NB4 (cell line): ENCODE measurements around the gene GRID1.

Source experiments
- DNase-seq: peaks from one replicate; pipeline ENCODE4 v3.0.0; 2010; ENCODE audit warnings: low read depth
- H3K4me3 ChIP-seq: one replicate; pipeline ENCODE4 v1.5.1; 2011; ENCODE audit warnings: mild to moderate bottlenecking, low read depth, low read length, moderate library complexity
- MYC ChIP-seq: IDR thresholded peaks from 2 replicates; pipeline ENCODE4 v1.6.1; 2011; ENCODE audit warnings: low read depth, low read length
- POLR2A ChIP-seq: IDR thresholded peaks from 2 replicates; pipeline ENCODE4 v1.6.1; 2011; ENCODE audit warnings: mild to moderate bottlenecking; ENCODE audit not compliant: insufficient read length; ENCODE audit errors: extremely low read depth
- TF ChIP-seq, protein P1 (sequence below): IDR thresholded peaks from 2 replicates; pipeline ENCODE4 v1.6.1; 2011; ENCODE audit warnings: low read depth, low read length
- TF ChIP-seq, protein P2 (sequence below): IDR thresholded peaks from one replicate; pipeline ENCODE4 v1.5.1; 2012; ENCODE audit warnings: low read depth, low read length

The GRID1 gene

GRCh38 chr10:86169066-86169465 lies 197.5 kb downstream of the GRID1 start:
- no peak for TF ChIP-seq POLR2A
- H3K4me3 ChIP-seq, result no peak overlapping the region
- DNase-seq, result no peak

- TF ChIP-seq, protein P1, sequence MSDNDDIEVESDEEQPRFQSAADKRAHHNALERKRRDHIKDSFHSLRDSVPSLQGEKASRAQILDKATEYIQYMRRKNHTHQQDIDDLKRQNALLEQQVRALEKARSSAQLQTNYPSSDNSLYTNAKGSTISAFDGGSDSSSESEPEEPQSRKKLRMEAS, result no peak
- no peak for TF ChIP-seq MYC
- TF ChIP-seq, protein P2, sequence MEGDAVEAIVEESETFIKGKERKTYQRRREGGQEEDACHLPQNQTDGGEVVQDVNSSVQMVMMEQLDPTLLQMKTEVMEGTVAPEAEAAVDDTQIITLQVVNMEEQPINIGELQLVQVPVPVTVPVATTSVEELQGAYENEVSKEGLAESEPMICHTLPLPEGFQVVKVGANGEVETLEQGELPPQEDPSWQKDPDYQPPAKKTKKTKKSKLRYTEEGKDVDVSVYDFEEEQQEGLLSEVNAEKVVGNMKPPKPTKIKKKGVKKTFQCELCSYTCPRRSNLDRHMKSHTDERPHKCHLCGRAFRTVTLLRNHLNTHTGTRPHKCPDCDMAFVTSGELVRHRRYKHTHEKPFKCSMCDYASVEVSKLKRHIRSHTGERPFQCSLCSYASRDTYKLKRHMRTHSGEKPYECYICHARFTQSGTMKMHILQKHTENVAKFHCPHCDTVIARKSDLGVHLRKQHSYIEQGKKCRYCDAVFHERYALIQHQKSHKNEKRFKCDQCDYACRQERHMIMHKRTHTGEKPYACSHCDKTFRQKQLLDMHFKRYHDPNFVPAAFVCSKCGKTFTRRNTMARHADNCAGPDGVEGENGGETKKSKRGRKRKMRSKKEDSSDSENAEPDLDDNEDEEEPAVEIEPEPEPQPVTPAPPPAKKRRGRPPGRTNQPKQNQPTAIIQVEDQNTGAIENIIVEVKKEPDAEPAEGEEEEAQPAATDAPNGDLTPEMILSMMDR, result no peak
- no peak for TF ChIP-seq POLR2A
- no peak overlapping the region for H3K4me3 ChIP-seq
- no peak for DNase-seq
Observed at GRCh38 chr10:86168256-86168655, 198.3 kb downstream of the GRID1 start.

- TF ChIP-seq, protein P1, result no peak
- TF ChIP-seq, protein P2, result no peak
- no peak for TF ChIP-seq MYC
- no peak for TF ChIP-seq POLR2A
- no peak for DNase-seq
- no peak overlapping the region for H3K4me3 ChIP-seq
Observed at GRCh38 chr10:86167762-86168128, 198.8 kb downstream of the GRID1 start.

GRCh38 chr10:86167121-86167761 lies 199.4 kb downstream of the GRID1 start:
- H3K4me3 ChIP-seq, result no peak overlapping the region
- no peak for DNase-seq
- TF ChIP-seq, protein P1, result no peak
- TF ChIP-seq POLR2A (no peak), MYC (no peak)
- TF ChIP-seq, protein P2, result no peak

DNA sequence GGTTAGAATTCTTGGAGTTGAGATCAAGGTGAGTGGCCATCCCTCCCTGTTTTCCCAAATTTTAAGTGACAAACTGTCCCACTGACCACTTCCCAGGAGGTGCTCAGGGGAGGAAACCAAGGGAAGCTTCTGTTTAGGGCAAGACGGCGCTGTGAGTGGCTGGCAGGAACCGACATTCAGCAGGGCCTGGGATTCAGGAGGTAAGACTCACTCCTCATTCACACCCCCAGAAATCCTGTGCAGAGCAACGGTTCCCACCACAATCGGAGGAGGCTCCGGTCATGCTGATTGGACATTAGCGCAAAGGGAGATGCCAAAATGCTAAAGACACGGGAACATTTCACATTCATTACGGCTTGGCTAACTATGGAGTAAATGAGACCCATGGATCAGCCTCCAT lies 200.9 kb downstream of the GRID1 start:
- no peak overlapping the region for H3K4me3 ChIP-seq
- TF ChIP-seq MYC (no peak), POLR2A (no peak)
- TF ChIP-seq, protein P2, result no peak
- TF ChIP-seq, protein P1, result no peak
- DNase-seq, result no peak

GRCh38 chr10:86164960-86165630 lies 201.5 kb downstream of the GRID1 start:
- TF ChIP-seq POLR2A, result no peak
- TF ChIP-seq, protein P1, result no peak
- TF ChIP-seq MYC, result no peak
- TF ChIP-seq, protein P2, result no peak
- H3K4me3 ChIP-seq, result no peak overlapping the region
- DNase-seq, result no peak
